Stimulated activated CD8-positive, alpha-beta memory T cell treated with anti-CD3 and anti-CD28 coated beads, Interleukin-15, amount 100 ng/mL, for 1 hour (primary cell): ENCODE measurements around the gene FIZ1.
A peak's percentile ranks its signal among the peaks of the same experiment; 100 is the strongest.

Source experiments
- DNase-seq: peaks from one replicate; pipeline ENCODE4 v3.0.0-alpha.2; 2020; ENCODE audit warnings: low read depth

Gene FIZ1

GRCh38 chr19:55599468-55599841 is at the start of gene FIZ1:
Gene FIZ1, minus strand, starts transcription at chr19:55599517. Its CDS starts 1,652 bp downstream, at chr19:55597865.
- DNase-seq: peak; percentile 89

- no peak for DNase-seq
Observed at GRCh38 chr19:55648585-55649267, 49.4 kb upstream of the FIZ1 start.

GRCh38 chr19:55647732-55648584 is 48.6 kb upstream of the FIZ1 start, which contains the start of gene CCDC106:
Gene CCDC106, plus strand, starts transcription at chr19:55648212. Its CDS starts 835 bp downstream, at chr19:55649047.
- DNase-seq: no peak

- no peak for DNase-seq
Observed at GRCh38 chr19:55646889-55647731, 47.8 kb upstream of the FIZ1 start.

- DNase-seq: no peak
Observed at GRCh38 chr19:55645512-55645881, 46.2 kb upstream of the FIZ1 start.

- DNase-seq: no peak
Observed at GRCh38 chr19:55644842-55645511, 45.7 kb upstream of the FIZ1 start.

- DNase-seq: no peak
Observed at GRCh38 chr19:55644191-55644833, 45.0 kb upstream of the FIZ1 start.

GRCh38 chr19:55643887-55644176 is 44.5 kb upstream of the FIZ1 start:
- no peak for DNase-seq

- DNase-seq: no peak
Observed at GRCh38 chr19:55643003-55643886, 43.9 kb upstream of the FIZ1 start, which contains the start of gene ZNF581. Gene ZNF581, plus strand, starts transcription at chr19:55643649. Its CDS starts 923 bp downstream, at chr19:55644572.

- DNase-seq: no peak
Observed at GRCh38 chr19:55642153-55643002, 43.1 kb upstream of the FIZ1 start.

- no peak for DNase-seq
Observed at GRCh38 chr19:55641426-55642152, 42.3 kb upstream of the FIZ1 start.

- DNase-seq: no peak
Observed at GRCh38 chr19:55640577-55641425, 41.5 kb upstream of the FIZ1 start, which contains the start of gene ZNF580. Gene ZNF580, plus strand, starts transcription at chr19:55641002. Its CDS starts 1,507 bp downstream, at chr19:55642509.

- DNase-seq: no peak
Observed at GRCh38 chr19:55640043-55640576, 40.8 kb upstream of the FIZ1 start.

- DNase-seq: no peak
Observed at GRCh38 chr19:55638864-55639359, 39.6 kb upstream of the FIZ1 start.

- no peak for DNase-seq
Observed at GRCh38 chr19:55637534-55637933, 38.2 kb upstream of the FIZ1 start.

- DNase-seq: no peak
Observed at GRCh38 chr19:55636723-55637122, 37.4 kb upstream of the FIZ1 start.

- DNase-seq: no peak
Observed at GRCh38 chr19:55635856-55636440, 36.6 kb upstream of the FIZ1 start.
